Smooth muscle cell (in vitro differentiated cells): ENCODE data around the gene EIF4A3. TPM values are rescaled to one million over a fixed set of nuclear protein-coding genes. Genes with fewer than 3 reads are reported as not detected.

Experiments used
- DNase-seq: peaks from one replicate; lab custom pipeline; 2025; ENCODE audit not compliant: unreplicated experiment; lab: John Stamatoyannopoulos, UW
- H2AFZ ChIP-seq: fragments of 200-600 bp; sonication (generic); 2 replicates; pipeline ENCODE4 v1.6.0; 2016; ENCODE audit warnings: antibody characterized with exemption, low read depth, mild to moderate bottlenecking
- H3F3A ChIP-seq: fragments of 200-600 bp; sonication (generic); 2 replicates; pipeline ENCODE4 v1.6.0; 2017; ENCODE audit warnings: antibody characterized with exemption, low read depth
- H3K27ac ChIP-seq: fragments of 200-600 bp; sonication (generic); 2 replicates; pipeline ENCODE4 v1.5.1; 2016; ENCODE audit warnings: low read depth, mild to moderate bottlenecking
- H3K27me3 ChIP-seq: fragments of 200-600 bp; sonication (generic); 2 replicates; pipeline ENCODE4 v1.6.1; 2016; ENCODE audit warnings: low read depth, mild to moderate bottlenecking
- H3K36me3 ChIP-seq: fragments of 200-600 bp; sonication (generic); 2 replicates; pipeline ENCODE4 v1.5.1; 2016; ENCODE audit warnings: low read depth
- H3K4me1 ChIP-seq: fragments of 200-600 bp; sonication (generic); 2 replicates; pipeline ENCODE4 v1.5.1; 2016; ENCODE audit warnings: low read depth
- H3K4me2 ChIP-seq: fragments of 200-600 bp; sonication (generic); 2 replicates; pipeline ENCODE4 v1.6.0; 2016; ENCODE audit warnings: mild to moderate bottlenecking
- H3K4me3 ChIP-seq: fragments of 200-600 bp; sonication (generic); 2 replicates; pipeline ENCODE4 v1.5.1; 2016; ENCODE audit warnings: mild to moderate bottlenecking
- H3K79me2 ChIP-seq: fragments of 200-600 bp; sonication (generic); 2 replicates; pipeline ENCODE4 v1.6.0; 2016; ENCODE audit warnings: low read depth, mild to moderate bottlenecking
- H3K9ac ChIP-seq: fragments of 200-600 bp; sonication (generic); 2 replicates; pipeline ENCODE4 v1.6.0; 2016; ENCODE audit warnings: low read depth
- H3K9me3 ChIP-seq: fragments of 200-600 bp; sonication (generic); replicated peaks from 2 replicates; pipeline ENCODE4 v1.5.1; 2016; ENCODE audit warnings: low read depth
- H4K20me1 ChIP-seq: fragments of 200-600 bp; sonication (generic); 2 replicates; pipeline ENCODE4 v1.6.0; 2016; ENCODE audit warnings: low read depth
- CTCF ChIP-seq: fragments of 200-600 bp; sonication (generic); IDR thresholded peaks from 2 replicates; pipeline ENCODE4 v1.5.1; 2017; ENCODE audit warnings: borderline replicate concordance, mild to moderate bottlenecking, antibody characterized with exemption; ENCODE audit not compliant: insufficient read depth, poor library complexity, severe bottlenecking
- WGBS: methylation state at CpG from one replicate; pipeline ENCODE4 v1.1.7; 2016; ENCODE audit warnings: low lambda C conversion rate; 5-methylcytosine and 5-hydroxymethylcytosine counted together
- polyA plus RNA-seq: library from polyadenylated mRNA; unstranded; fragments of >200 nt; fragmentation: Nextera tagmentation; extraction: Ambion mirVana; gene quantifications from 2 replicates; pipeline ENCODE4 v1.2.1, GENCODE V29; 2016
- total RNA-seq: library from RNA; depleted of rRNA; stranded (reverse); fragments of >200 nt; gene quantifications from 2 replicates; pipeline ENCODE4 v1.2.3, GENCODE V29; 2014

EIF4A3 gene
- total and polyA plus RNA-seq, 2 experiments from 2014 or later = 86.1 to 109 TPM

GRCh38 chr17:80146121-80147034 lies 550 bp downstream of the EIF4A3 start:
- H3K9ac ChIP-seq = peak overlapping the region; percentile 95
- H3K36me3 ChIP-seq = peaks cover 8% of the 10 kb centered on the region
- no peaks in the 10 kb centered on the region for H3K9me3 ChIP-seq
- peaks cover 53% of the 10 kb centered on the region for H4K20me1 ChIP-seq
- H3K4me1 ChIP-seq = peaks cover 19% of the 10 kb centered on the region
- H3K27ac ChIP-seq = peak overlapping the region; percentile 90
- peaks cover 55% of the 10 kb centered on the region for H3K79me2 ChIP-seq
- H3K4me2 ChIP-seq = peak overlapping the region; percentile 97
- no peak overlapping the region for H2AFZ ChIP-seq
- peak overlapping the region; percentile 86 for H3K4me3 ChIP-seq
- WGBS = 2% methylated on average over 43 of the region's 69 CpGs
- TF ChIP-seq CTCF = no peak
- DNase-seq = no peak
- no peaks in the 10 kb centered on the region for H3K27me3 ChIP-seq
- peaks cover 20% of the 10 kb centered on the region for H3F3A ChIP-seq

GRCh38 chr17:80145076-80146075 lies 1.6 kb downstream of the EIF4A3 start:
- Histone ChIP-seq H3K9me3 (no peaks in the 10 kb centered on the region), H3K4me1 (peaks cover 19% of the 10 kb centered on the region), H3F3A (peaks cover 12% of the 10 kb centered on the region), H4K20me1 (peaks cover 58% of the 10 kb centered on the region), H3K79me2 (peaks cover 55% of the 10 kb centered on the region), H3K27ac (no peak overlapping the region), H3K9ac (peak overlapping the region; percentile 95), H3K4me3 (peak overlapping the region; percentile 86), H3K27me3 (no peaks in the 10 kb centered on the region), H2AFZ (no peak overlapping the region), H3K36me3 (peaks cover 13% of the 10 kb centered on the region), H3K4me2 (peak overlapping the region; percentile 97)
- 65% methylated on average over 10 of the region's 10 CpGs for WGBS
- no peak for DNase-seq
- no peak for TF ChIP-seq CTCF

- H3K9ac ChIP-seq = no peak overlapping the region
- 95% methylated on average over 6 of the region's 6 CpGs for WGBS
- no peak for TF ChIP-seq CTCF
- H2AFZ ChIP-seq = no peak overlapping the region
- peaks cover 48% of the 10 kb centered on the region for H3K79me2 ChIP-seq
- no peak overlapping the region for H3K27ac ChIP-seq
- H3F3A ChIP-seq = no peaks in the 10 kb centered on the region
- peaks cover 31% of the 10 kb centered on the region for H3K36me3 ChIP-seq
- H3K27me3 ChIP-seq = no peaks in the 10 kb centered on the region
- H3K4me2 ChIP-seq = no peak overlapping the region
- DNase-seq = no peak
- no peak overlapping the region for H3K4me3 ChIP-seq
- H3K9me3 ChIP-seq = no peaks in the 10 kb centered on the region
- H3K4me1 ChIP-seq = peaks cover 15% of the 10 kb centered on the region
- H4K20me1 ChIP-seq = peaks cover 58% of the 10 kb centered on the region
These were observed 4.0 kb downstream of the EIF4A3 start for GRCh38 chr17:80142929-80143328.
